Measurements from ENCODE around the gene MPRIP.

The MPRIP gene

DNA sequence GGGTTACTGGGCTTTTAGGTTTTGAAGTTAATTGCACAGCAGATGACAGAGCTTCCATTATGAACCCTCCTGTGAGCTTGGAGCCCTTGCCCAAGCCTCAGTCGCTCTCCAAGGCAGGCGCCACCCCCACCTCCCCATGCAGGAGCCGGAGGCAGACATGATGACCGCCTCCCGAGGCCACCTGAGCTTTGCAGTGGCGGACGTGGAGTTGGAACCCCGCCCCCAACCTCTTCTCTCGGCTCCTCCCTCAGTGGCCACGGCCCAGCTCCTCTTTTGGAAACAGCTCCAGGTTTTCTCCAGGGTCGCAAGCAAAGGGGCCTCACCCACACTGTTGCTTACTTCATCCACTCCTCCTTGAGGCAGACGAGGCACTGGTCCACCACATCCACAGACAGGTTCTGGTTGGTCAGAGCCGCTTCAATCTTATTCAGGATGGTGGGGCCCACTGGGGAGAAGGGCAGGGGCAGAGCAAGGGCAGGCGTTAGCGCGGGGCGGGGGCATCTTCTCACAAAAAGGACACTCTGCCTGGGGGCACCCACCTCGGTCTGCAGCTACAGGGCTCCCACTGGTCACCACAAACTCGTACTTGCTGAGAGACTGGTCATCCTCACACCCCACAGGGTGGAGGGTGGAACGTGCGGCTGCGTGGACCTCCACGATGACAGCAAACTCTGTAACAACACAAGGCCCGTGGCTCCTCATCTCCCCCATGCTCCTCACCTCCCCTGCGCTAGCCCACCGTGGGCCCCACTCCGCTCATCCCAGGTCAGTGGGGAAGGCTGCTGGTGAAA, 172.6 kb downstream of the MPRIP start:
- Histone ChIP-seq H3K36me3 (replicated peaks) (peaks cover 65% of the 10 kb centered on the region), H3K27me3 (replicated peaks) (no peaks in the 10 kb centered on the region), H3K4me3 (ENCODE audit: low read depth, low read length) (no peak overlapping the region), H3K27ac (no peak overlapping the region)
- in situ Hi-C loops (cut with HindIII; ENCODE audit: low pct_ligation_motif_present, low sequenced_read_pairs): no loop called here
- TF ChIP-seq, protein P1, sequence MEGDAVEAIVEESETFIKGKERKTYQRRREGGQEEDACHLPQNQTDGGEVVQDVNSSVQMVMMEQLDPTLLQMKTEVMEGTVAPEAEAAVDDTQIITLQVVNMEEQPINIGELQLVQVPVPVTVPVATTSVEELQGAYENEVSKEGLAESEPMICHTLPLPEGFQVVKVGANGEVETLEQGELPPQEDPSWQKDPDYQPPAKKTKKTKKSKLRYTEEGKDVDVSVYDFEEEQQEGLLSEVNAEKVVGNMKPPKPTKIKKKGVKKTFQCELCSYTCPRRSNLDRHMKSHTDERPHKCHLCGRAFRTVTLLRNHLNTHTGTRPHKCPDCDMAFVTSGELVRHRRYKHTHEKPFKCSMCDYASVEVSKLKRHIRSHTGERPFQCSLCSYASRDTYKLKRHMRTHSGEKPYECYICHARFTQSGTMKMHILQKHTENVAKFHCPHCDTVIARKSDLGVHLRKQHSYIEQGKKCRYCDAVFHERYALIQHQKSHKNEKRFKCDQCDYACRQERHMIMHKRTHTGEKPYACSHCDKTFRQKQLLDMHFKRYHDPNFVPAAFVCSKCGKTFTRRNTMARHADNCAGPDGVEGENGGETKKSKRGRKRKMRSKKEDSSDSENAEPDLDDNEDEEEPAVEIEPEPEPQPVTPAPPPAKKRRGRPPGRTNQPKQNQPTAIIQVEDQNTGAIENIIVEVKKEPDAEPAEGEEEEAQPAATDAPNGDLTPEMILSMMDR (IDR thresholded peaks at IDR 0.05; ENCODE audit: low read depth, low read length, missing control alignments): no peak
- DNase-seq: no peak

GRCh38 chr17:17215575-17215974, 173.3 kb downstream of the MPRIP start:
- peaks cover 70% of the 10 kb centered on the region for H3K36me3 ChIP-seq (replicated peaks)
- no peak overlapping the region for H3K27ac ChIP-seq
- no peak for DNase-seq
- TF ChIP-seq, protein P1 (IDR thresholded peaks at IDR 0.05; ENCODE audit: low read depth, low read length, missing control alignments): no peak
- in situ Hi-C loops (cut with HindIII; ENCODE audit: low pct_ligation_motif_present, low sequenced_read_pairs): no loop called here
- H3K4me3 ChIP-seq (ENCODE audit: low read depth, low read length): no peak overlapping the region
- no peaks in the 10 kb centered on the region for H3K27me3 ChIP-seq (replicated peaks)

- no peak overlapping the region for H3K4me3 ChIP-seq (ENCODE audit: low read depth, low read length)
- TF ChIP-seq, protein P1 (IDR thresholded peaks at IDR 0.05; ENCODE audit: low read depth, low read length, missing control alignments): no peak
- H3K27ac ChIP-seq: no peak overlapping the region
- peaks cover 77% of the 10 kb centered on the region for H3K36me3 ChIP-seq (replicated peaks)
- H3K27me3 ChIP-seq (replicated peaks): no peaks in the 10 kb centered on the region
- in situ Hi-C loops (cut with HindIII; ENCODE audit: low pct_ligation_motif_present, low sequenced_read_pairs): no loop called here
- no peak for DNase-seq
Measured at GRCh38 chr17:17216236-17216635, 174.0 kb downstream of the MPRIP start.

- H3K27ac ChIP-seq: no peak overlapping the region
- H3K36me3 ChIP-seq (replicated peaks): peaks cover 79% of the 10 kb centered on the region
- no peak for DNase-seq
- H3K4me3 ChIP-seq (ENCODE audit: low read depth, low read length): no peak overlapping the region
- TF ChIP-seq, protein P1 (IDR thresholded peaks at IDR 0.05; ENCODE audit: low read depth, low read length, missing control alignments): peak; percentile 17
- in situ Hi-C loops (cut with HindIII; ENCODE audit: low pct_ligation_motif_present, low sequenced_read_pairs): no loop called here
- H3K27me3 ChIP-seq (replicated peaks): no peaks in the 10 kb centered on the region
Measured at GRCh38 chr17:17216776-17217175, 174.5 kb downstream of the MPRIP start.

GRCh38 chr17:17217995-17218394, 175.7 kb downstream of the MPRIP start:
- H3K4me3 ChIP-seq (ENCODE audit: low read depth, low read length): no peak overlapping the region
- TF ChIP-seq, protein P1 (IDR thresholded peaks at IDR 0.05; ENCODE audit: low read depth, low read length, missing control alignments): no peak
- in situ Hi-C loops (cut with HindIII; ENCODE audit: low pct_ligation_motif_present, low sequenced_read_pairs): no loop called here
- peaks cover 82% of the 10 kb centered on the region for H3K36me3 ChIP-seq (replicated peaks)
- no peak overlapping the region for H3K27ac ChIP-seq
- no peak for DNase-seq
- no peaks in the 10 kb centered on the region for H3K27me3 ChIP-seq (replicated peaks)

- Histone ChIP-seq H3K4me3 (ENCODE audit: low read depth, low read length) (no peak overlapping the region), H3K27me3 (replicated peaks) (no peaks in the 10 kb centered on the region), H3K27ac (no peak overlapping the region), H3K36me3 (replicated peaks) (peaks cover 85% of the 10 kb centered on the region)
- TF ChIP-seq, protein P1 (IDR thresholded peaks at IDR 0.05; ENCODE audit: low read depth, low read length, missing control alignments): no peak
- no peak for DNase-seq
- in situ Hi-C loops (cut with HindIII; ENCODE audit: low pct_ligation_motif_present, low sequenced_read_pairs): no loop called here
Measured at GRCh38 chr17:17220529-17220928, 178.3 kb downstream of the MPRIP start.
